GM21390 (cell line): ENCODE data around the gene RNF19B.
"Not testable (repeated sequence)": the region's sequence is repeated elsewhere in the genome, so short reads cannot be mapped to it uniquely, and the experiment has no call there.

ENCODE experiments used
- ATAC-seq: cut with Tn5 transposase; IDR thresholded peaks from one replicate; pipeline ENCODE4 v1.9.1; 2021; ENCODE audit not compliant: unreplicated experiment

The RNF19B gene

GRCh38 chr1:32992489-32993323 is 28.1 kb upstream of the RNF19B start:
- peak; percentile 75 for ATAC-seq

- peak; percentile 31 for ATAC-seq
Observed at GRCh38 chr1:32991819-32992488, 27.3 kb upstream of the RNF19B start.

GRCh38 chr1:32991386-32991785 is 26.8 kb upstream of the RNF19B start:
- no peak for ATAC-seq

DNA sequence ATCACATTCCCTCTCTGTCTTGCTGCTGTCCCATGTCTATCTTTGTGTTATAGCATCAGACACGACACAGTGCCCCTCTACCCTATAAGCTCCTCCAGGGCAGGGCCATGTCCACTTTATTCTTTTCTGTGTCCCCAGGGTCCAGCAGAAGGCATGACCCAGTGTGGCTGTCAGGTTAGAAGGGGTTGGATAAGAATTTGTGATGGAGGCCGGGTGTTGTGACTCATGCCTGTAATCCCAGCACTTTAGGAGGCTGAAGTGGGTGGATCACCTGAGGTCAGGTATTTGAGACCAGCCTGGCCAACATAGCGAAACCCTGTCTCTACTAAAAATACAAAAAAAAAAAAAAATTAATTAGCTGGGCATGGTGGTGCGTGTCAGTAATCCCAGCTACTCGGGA is 26.3 kb upstream of the RNF19B start:
- ATAC-seq = no peak

DNA sequence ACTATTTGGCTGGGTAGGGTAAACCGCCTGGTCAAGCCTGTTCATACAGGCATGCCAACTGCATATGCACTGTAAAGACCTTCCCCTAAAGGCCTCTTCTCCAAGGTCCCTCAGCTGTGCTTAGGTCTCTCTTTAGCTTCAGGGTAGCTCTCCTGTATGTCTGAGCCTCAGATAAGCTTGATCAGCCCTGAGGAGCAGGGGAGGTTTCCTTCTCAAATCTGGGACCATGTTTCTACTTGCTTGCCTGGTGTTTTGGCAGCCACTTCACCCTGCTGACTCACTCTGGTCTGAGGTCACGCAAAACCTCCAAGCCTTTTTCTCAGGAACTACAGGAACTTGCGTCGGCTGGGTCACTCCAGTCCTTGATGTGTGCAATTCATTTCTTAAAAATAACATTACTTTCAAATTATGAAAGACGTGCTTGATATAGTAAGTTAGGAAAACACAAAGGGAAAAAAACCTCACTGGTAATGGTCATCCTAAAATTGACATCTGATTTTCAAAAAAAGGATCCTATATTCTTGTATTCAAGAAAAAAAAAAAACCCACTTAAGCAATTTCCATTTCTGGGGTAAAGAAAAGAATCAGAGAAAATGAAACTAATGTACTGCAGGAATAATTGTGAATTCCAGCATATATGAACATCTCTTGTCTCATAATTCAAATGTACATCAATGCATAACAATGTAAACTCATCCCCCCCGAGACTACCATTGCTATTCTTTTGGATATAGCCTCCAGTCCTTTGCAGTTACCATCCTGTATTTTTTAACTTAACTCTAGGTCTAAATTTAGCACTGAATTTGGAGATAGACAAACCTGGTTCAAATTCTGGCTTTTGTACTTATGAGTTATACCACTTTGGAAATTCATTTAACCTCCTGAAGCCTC is 24.8 kb upstream of the RNF19B start:
- no peak for ATAC-seq

- ATAC-seq = no peak
Observed at GRCh38 chr1:32988665-32989064, 24.1 kb upstream of the RNF19B start.

GRCh38 chr1:32985226-32985625 is 20.6 kb upstream of the RNF19B start:
- no peak for ATAC-seq

DNA sequence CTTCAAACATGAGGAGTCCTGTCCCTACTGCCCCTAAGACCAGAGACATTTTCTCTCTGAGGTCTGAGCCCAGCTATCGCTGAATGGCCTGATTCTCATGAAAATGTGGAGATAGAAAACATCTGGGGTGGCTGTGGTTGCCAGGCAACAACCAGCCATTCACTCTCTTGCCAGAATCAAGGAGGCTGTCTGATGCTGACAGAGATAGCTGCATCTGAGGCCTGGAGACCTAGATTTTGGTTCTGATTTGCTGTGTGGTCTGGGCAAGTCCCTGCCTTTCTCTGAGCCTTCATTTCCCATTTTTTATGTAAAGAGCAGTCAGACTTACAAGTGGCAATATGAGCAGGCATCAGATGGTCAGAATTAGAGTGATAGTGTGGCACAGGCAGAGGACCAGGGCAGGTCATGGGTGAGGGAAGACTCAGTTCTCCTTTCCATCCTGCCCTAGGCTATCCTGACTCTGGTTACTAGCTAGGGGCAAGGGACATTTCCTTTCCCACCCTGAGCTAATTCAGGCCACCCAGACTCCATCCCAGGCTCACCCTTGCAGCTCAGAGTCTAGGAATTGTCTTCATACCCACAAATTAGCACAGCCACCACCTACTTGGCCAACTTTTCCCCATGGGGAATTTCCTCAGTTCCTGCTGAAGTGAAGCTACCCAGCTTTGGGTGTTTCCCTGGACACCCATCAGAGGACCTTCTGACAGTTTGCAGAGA is 20.0 kb upstream of the RNF19B start:
- ATAC-seq = no peak

DNA sequence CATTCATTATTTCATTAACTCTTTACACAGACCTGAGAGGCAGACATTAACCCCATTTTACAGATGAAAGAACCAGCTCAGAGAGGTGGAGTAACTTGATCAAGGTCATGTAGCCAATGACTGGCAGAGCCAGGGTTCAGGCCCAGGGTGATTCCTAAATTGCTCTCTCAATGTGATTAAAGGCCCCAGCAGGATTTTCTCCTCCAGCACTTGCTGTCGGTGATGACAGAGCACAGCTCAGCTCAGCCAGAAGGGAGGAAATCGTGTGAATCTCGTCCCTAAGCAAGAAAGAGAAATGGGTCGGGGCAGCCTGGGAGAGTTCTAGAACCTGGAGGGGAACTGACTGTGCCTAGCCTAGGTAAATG is 19.5 kb upstream of the RNF19B start:
- ATAC-seq = no peak

GRCh38 chr1:32983020-32983419 is 18.4 kb upstream of the RNF19B start:
- ATAC-seq = no peak

DNA sequence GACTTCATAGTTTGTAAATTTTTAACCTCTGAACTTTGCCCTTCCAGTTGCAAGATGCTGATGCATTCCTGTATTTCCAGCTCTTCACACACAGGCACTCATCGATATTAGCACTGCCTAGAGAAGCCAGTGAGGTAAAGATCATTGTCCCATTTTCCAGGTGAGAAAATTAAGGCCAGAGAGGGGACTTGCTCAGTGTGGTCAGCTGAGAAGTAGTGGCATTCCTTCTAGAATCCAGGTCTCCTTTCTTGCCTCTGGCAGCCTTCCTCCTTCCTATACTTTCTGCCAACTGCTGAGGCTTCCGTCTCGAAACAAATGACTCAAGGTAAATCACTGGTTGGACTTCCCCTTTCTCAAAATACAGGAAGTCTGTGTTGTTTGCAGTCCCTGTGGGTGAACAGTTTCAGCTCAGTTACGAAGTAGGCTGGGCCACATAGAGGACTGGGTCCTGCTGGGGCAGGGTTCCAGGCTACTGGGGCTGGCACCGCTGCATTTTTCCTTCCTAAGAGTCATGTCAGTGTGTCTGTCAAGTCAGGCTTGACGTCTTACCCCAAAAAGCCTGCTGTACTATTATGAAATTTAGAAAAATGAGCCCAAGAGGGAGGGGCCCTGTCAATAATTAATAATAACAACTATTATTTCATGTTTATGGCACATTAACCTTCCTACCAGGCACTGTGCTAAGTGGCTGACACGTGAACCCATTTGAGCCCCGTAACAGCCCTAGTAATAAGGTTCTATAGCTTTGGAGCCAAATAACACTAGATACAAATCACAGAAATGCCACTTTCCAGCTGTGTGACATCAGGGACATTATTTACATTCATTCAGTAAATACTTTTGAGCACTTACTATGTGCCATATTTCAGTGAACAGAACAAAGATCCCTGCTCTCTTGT is 16.6 kb upstream of the RNF19B start:
- ATAC-seq = peak; percentile 90

- no peak for ATAC-seq
Observed at GRCh38 chr1:32980080-32980479, 15.5 kb upstream of the RNF19B start.

- no peak for ATAC-seq
Observed at GRCh38 chr1:32978854-32979253, 14.2 kb upstream of the RNF19B start.

DNA sequence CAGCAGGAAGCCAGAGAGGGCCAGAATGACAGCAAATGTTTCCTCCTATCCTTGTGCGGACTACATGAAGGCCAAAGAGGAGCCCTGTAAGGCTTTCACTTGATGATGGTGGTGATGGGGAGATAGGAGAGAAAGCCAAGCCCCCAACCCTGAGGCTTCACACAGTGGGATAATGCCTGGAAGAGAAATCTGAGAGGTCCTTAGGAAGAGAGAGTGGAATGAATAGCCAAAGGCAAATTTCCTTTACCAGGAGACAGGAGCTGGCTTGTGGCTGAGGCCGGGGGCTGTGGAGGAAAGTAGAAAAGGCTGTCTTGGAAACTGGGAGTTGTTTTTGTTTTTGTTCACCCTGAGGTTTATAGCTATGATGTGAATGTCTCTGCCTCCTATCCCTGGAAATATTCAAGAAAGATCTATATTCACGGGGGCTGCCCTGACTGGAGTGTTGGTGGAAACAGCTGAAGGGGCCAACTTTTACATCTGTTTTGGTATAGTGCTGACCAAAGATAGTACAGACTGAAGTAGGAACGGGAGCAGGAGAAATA is 13.0 kb upstream of the RNF19B start:
- no peak for ATAC-seq

- ATAC-seq = not testable (repeated sequence)
Observed at GRCh38 chr1:32975055-32975454, 10.4 kb upstream of the RNF19B start.

DNA sequence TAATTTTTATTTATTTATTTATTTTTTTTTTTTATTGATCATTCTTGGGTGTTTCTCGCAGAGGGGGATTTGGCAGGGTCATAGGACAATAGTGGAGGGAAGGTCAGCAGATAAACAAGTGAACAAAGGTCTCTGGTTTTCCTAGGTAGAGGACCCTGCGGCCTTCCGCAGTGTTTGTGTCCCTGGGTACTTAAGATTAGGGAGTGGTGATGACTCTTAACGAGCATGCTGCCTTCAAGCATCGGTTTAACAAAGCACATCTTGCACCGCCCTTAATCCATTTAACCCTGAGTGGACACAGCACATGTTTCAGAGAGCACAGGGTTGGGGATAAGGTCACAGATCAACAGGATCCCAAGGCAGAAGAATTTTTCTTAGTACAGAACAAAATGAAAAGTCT is 8.8 kb upstream of the RNF19B start:
- not testable (repeated sequence) for ATAC-seq

GRCh38 chr1:32972814-32973428 is 8.3 kb upstream of the RNF19B start:
- no peak for ATAC-seq

DNA sequence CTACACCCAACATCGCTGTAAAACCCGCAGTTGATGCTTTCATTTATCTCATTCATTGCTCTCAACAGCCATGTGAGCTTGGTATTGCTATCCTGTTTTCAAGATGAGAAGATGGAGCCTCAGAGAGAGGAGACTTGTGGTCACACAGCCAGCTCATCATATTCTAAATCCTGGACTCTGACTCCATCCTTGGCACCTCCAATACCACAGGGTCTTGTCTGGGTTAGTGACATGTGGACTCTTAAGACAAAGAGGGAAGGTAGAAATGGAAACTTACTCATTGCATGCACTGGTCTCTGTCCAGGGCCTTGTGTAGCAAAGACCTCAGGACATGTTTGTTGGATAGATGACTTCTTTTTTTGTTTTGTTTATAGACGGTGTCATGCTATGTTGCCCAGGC is 7.0 kb upstream of the RNF19B start:
- ATAC-seq = no peak

- no peak for ATAC-seq
Observed at GRCh38 chr1:32971156-32971555, 6.5 kb upstream of the RNF19B start.
